ENCODE results near the gene QPCTL. TPM values are rescaled to one million over a fixed set of nuclear protein-coding genes. Genes with fewer than 3 reads are reported as not detected.

Gene QPCTL
- total and polyA plus RNA-seq, 9 of the 15 experiments (the other 6 are each of a cell fraction or from before 2014, with no cell fraction given) = 0.99 to 31.3 (median 12.7) TPM

DNA sequence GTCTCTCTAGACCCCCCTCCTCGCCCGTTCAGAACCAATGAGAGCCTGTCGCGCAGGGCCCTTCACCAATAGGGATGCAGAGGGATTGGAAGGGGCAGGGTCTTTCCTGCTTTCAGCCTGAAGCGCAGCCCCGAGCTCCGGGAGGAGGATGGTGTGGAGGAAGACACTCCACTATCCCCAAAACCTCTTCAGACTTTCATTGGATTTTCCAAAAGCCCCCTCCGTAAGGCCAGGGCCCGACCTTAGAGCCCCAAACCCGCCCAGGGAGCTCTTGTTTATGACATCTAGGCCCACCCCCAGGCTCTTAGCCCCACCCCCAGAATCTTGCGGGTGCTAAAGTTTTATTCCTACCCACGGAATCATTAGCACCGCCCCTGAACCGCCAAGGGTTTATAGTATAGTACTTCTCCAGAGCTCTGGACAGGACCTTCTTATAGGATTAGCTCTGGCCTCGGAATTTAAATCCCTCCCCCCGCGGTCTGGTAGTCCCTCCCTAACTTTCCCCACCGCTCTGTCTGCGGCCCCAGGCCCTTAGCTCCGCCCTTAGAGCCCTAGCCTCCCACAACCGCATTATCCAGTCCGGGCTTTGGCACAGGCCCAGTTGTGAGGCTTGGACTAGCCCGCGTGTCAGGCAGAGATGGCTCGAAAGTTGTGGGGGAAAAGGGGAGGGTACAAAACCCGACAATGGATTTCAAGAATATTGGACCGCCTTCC is 46.7 kb upstream of the QPCTL start (continued):
- no peak for TF ChIP-seq JUNB (CRISPR knock-in tag; conservative IDR thresholded peaks at IDR 0.05)
- TF ChIP-seq MBD1 (CRISPR knock-in tag; IDR thresholded peaks at IDR 0.05) = no peak
- no peak for TF ChIP-seq ZNF133 (CRISPR knock-in tag; IDR thresholded peaks at IDR 0.05)
- peak; percentile 42; the same call in 1 of the 2 replicates for TF ChIP-seq HMBOX1 (IDR thresholded peaks at IDR 0.05)
- TF ChIP-seq RHOXF2B (CRISPR knock-in tag; conservative IDR thresholded peaks at IDR 0.05) = no peak
- no peak for TF ChIP-seq ILK (tag; IDR thresholded peaks at IDR 0.05; ENCODE audit: borderline replicate concordance, low read depth)
- TF ChIP-seq, protein P1, sequence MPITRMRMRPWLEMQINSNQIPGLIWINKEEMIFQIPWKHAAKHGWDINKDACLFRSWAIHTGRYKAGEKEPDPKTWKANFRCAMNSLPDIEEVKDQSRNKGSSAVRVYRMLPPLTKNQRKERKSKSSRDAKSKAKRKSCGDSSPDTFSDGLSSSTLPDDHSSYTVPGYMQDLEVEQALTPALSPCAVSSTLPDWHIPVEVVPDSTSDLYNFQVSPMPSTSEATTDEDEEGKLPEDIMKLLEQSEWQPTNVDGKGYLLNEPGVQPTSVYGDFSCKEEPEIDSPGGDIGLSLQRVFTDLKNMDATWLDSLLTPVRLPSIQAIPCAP (CRISPR knock-in tag; IDR thresholded peaks at IDR 0.05; ENCODE audit: borderline replicate concordance) = no peak
- no peak for TF ChIP-seq LARP7 (IDR thresholded peaks at IDR 0.05)
- no peak for TF ChIP-seq HNRNPK (IDR thresholded peaks at IDR 0.05; ENCODE audit: low read depth, low read length, poor library complexity, severe bottlenecking)
- TF ChIP-seq POLR2B (IDR thresholded peaks at IDR 0.05; ENCODE audit: low read depth, partially characterized antibody) = no peak
- no peak for TF ChIP-seq NELFE (IDR thresholded peaks at IDR 0.05; ENCODE audit: insufficient read depth, insufficient read length)
- no peak for TF ChIP-seq BRCA1 (IDR thresholded peaks at IDR 0.05)
- TF ChIP-seq BRCA1 (CRISPR knock-in tag; IDR thresholded peaks at IDR 0.05) = no peak
- no peak for TF ChIP-seq STAT6 (CRISPR knock-in tag; IDR thresholded peaks at IDR 0.05)
- TF ChIP-seq CREB1 (IDR thresholded peaks at IDR 0.05) = no peak
- TF ChIP-seq CREB1 (CRISPR knock-in tag; IDR thresholded peaks at IDR 0.05) = peak; percentile 48; the same call in 1 of the 2 replicates
- no peak for TF ChIP-seq YBX1 (IDR thresholded peaks at IDR 0.05)
- no peak for TF ChIP-seq ZNF76 (CRISPR knock-in tag; IDR thresholded peaks at IDR 0.05; ENCODE audit: borderline replicate concordance)
- TF ChIP-seq SAFB (IDR thresholded peaks at IDR 0.05; ENCODE audit: borderline replicate concordance, low read depth, low read length) = no peak
- no peak for TF ChIP-seq KDM2B (CRISPR knock-in tag; IDR thresholded peaks at IDR 0.05)
- TF ChIP-seq, protein P2, sequence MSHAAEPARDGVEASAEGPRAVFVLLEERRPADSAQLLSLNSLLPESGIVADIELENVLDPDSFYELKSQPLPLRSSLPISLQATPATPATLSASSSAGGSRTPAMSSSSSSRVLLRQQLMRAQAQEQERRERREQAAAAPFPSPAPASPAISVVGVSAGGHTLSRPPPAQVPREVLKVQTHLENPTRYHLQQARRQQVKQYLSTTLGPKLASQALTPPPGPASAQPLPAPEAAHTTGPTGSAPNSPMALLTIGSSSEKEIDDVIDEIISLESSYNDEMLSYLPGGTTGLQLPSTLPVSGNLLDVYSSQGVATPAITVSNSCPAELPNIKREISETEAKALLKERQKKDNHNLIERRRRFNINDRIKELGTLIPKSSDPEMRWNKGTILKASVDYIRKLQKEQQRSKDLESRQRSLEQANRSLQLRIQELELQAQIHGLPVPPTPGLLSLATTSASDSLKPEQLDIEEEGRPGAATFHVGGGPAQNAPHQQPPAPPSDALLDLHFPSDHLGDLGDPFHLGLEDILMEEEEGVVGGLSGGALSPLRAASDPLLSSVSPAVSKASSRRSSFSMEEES (CRISPR knock-in tag; IDR thresholded peaks at IDR 0.05) = no peak
- TF ChIP-seq ZNF224 (CRISPR knock-in tag; IDR thresholded peaks at IDR 0.05) = no peak

Measured in K562 (cell line).